D341Med (cell line): ENCODE measurements around the gene ZNF892.
"Not testable (repeated sequence)": the region's sequence is repeated elsewhere in the genome, so short reads cannot be mapped to it uniquely, and the experiment has no call there.

Source experiments
- DNase-seq: peaks from one replicate; pipeline ENCODE4 v3.0.0; 2012; ENCODE audit warnings: low spot score

Gene ZNF892

DNA sequence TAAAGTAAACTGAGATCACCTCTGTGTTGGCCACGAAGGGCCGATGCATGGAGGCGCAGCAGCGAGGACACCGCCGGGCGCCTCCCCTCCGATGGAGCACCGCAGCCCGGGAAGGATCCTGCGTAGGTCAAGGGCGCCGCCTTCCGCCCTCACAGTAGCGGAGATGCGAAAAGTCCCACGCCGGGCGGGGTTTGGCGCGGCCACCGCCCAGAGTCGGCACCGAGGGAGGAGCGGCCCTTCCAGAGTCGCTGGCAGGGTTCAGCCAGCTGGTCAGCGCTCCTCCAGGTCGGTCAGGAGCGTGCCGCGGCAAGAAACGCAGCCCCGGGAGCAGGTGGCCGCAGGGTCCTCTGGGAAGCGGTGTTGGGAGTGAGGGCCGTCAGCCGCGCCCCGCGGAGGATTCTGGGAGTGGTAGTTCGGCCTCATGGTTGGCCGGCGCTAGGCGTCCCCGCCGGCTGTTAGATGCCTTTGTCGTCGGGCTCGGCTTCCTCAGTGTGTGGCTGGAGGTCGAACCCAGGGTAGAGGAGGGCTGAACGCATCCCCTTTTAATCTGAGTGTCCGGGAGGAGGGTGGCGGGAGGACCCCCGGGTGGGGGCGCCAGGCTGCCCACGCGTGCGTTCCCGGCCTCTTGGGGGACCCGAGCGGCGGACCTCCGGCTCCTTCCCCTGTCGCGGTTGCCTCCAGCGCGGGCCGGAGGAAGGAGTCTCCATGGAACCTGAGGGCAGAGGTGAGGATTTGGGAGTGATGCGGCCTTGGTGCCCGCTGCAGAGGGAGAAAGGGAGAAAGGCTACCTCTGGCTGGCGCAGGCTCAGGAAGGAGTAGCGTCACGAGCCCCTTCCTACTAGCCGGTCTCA lies at the start of gene ZNF892:
ZNF892 (plus strand) TSS at position 411 of the 851 bp plus-strand sequence; CDS start at position 706, 295 bp downstream.
- peak; percentile 95 for DNase-seq

- DNase-seq: peak; percentile 26
These were observed 48.9 kb upstream of the ZNF892 start for GRCh38 chr2:95158441-95158840.

DNA sequence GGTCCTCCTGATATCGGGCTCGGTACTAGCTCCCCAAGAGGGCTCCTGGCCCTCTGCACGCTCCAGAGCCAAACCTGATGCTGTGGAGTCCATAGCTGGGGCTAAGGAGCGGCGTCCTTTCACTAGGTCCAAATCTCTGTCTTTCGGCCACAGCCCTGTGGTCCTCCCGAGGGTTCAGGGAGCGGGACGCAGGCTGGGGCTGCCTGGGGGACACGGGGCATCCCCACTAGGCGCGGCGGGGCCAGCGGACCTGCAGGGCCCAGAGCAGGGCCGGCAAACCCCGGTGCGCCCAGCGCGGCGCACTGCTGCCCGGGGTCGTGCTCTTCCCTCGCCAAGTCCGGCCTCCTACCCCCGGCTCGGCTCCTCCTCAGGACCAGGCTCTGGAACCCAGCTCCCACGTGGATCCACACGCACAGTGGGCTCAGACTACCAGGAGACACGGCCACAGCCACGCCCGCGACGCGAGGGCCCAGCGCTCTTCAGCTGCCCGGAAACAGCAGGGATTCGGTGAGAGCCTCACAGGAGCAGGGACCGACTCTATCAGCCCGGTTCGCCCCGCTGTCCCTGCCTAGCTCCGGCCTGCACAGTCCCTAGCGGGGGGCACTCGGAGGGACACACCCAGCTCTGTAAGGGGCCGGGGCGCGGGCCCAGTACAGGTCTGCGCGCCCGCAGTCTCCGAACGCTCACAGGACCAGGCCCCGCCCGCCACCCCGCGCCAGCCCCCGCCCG lies 48.3 kb upstream of the ZNF892 start:
- peak; percentile 75 for DNase-seq

DNA sequence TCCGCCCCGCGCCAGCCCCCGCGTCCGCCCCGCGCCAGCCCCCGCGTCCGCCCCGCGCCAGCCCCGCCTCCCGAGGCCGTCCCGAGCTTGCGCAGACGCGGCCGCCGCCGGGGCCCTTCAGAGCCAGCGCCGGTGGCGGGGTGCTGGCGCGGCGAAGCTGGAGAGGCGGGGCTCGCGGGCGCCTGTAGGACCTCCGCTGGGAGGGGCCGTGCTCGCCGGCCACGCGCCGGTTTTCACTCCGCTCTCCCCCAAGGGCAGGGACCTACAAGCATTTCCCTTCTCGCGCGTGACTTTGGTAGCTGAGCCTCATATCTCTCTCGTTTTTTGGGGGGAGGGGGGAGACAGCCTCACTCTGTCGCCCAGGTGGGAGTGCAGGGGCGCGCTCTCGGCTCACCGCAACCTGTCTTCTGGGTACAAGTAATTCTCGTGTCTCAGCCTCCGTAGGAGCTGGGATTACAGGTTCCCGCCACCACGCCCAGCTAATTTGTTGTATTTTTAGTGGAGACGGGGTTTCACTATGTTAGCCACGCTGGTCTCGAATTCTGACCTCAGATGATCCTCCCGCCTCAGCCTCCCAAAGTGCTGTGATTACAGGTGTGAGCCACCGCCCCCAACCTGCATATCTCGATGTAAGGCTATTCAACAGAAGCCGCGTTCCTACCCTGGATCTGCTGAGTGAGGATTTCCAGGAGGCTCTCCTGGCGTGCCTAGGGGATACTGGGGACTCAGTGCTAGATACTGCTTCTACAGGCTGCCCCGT lies 47.5 kb upstream of the ZNF892 start, which contains the start of gene ZNF514:
ZNF514 (minus strand) TSS at position 159 of the 760 bp plus-strand sequence. CDS start 6,595 bp downstream, outside the sequence.
- DNase-seq: peak; percentile 91

DNA sequence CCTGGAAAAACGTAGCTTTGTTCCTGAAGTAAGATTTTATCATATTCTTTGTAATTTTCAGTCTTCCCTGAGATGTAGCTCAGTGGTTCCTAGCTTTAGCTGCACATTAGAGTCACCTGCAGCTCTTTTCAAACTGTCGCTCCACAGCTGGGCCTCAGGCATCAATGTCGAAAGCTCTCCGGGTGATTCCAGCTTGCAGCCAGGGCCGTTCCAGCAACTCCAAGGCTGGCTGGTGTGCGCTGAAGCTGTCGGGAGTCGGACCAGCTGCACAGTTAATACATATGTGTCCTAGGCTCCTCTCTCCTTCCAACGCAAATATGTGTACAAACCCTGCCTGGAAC lies 42.3 kb upstream of the ZNF892 start:
- DNase-seq: no peak

GRCh38 chr2:95165371-95166064 lies 41.8 kb upstream of the ZNF892 start, which contains the start of gene ZNF2:
ZNF2 (plus strand) TSS chr2:95165809; CDS start chr2:95176227, 10,418 bp downstream.
- DNase-seq: peak; percentile 96

- DNase-seq: no peak
These were observed 41.1 kb upstream of the ZNF892 start for GRCh38 chr2:95166065-95166763.

DNA sequence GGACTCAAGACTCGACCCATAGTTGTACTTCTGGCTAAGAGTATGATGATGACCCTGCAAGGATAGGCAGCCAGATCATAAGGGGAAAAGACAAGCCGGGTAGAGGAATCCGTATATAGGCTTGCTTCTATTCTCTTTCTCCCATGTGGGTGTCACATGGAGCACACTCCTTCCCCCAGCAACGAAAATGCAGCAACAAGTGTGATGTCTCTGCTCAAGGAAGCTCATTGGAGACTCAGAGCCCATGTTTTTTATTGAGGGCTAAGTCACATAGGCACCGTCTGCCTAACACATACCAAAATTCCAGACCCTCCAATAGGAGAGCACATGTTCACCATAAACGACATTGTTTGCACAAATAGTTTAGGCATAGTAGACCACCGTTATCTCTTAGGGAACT lies 35.4 kb upstream of the ZNF892 start:
- DNase-seq: no peak

- no peak for DNase-seq
These were observed 33.2 kb upstream of the ZNF892 start for GRCh38 chr2:95174031-95174542.

DNA sequence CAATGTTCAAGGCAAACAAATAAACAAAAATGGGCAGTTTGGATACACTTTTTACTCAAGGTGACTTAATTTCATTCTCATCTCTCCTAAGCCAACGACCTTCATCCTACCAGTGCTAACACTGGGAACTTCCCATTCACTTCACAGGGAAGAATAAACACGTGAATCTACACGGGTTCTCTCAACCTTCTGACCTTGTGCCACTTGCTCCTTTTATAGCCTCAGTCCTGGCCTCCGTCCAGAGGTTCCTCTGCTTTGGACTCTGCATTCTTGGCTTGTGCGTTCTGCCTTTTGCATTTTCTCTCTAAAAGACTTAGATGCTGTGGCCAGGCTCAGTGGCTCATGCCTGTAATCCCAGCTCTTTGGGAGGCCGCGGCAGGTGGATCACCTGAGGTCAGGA lies 27.9 kb upstream of the ZNF892 start:
- no peak for DNase-seq

GRCh38 chr2:95181774-95182173 lies 25.5 kb upstream of the ZNF892 start:
- no peak for DNase-seq

DNA sequence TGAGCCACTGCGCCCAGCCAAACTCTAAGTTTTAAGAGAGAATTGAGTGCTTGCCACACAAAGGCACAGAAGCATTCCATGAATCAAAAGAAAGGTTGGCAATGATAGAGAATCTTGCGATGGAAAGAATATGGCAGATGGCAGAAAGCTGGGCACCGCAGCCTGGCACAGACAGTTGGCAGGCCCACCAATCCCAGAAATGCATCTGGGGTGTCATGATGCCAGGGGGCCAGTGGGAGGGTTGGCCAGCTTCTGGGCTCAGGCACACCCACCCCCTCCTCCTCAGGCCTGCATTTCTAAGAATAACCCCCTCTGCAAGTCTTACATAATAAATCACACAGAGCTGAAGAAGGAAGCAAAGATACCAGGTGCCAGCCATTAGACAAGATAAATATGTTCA lies 22.1 kb upstream of the ZNF892 start:
- DNase-seq: no peak

DNA sequence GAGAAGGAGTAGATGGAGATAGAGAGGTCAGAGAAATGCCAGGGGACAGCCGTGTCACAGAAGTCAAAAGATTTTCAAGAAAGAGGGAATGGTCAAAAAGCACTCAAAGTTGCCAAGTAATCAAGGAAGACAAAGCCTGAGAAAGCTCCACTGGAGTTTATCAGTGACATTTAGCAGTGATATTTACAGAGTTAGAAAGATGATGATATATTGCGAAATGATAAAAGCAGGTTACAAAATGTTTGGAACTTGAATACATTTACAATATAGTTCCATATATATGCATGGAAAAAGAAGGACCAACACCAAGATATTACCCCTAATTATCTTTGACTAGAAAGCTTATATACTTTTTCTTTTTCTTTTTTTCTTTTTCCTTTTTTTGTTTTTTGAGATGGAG lies 21.3 kb upstream of the ZNF892 start:
- DNase-seq: no peak

DNA sequence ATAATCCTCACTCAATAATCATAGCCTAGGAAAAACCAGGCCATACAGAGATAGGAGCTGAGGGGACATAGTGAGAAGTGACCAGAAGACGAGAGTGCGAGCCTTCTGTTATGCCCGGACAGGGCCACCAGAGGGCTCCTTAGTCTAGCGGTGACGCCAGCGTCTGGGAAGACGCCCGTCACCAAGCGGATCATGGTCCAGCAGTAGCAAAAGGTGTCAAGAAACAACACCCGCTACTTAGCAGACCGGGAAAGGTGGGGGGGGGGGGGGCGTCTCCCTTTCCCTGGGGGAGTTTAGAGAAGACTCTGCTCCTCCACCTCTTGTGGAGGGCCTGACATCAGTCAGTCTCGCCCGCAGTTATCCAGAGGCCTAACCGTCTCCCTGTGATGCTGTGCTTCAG lies 14.4 kb upstream of the ZNF892 start:
- not testable (repeated sequence) for DNase-seq

DNA sequence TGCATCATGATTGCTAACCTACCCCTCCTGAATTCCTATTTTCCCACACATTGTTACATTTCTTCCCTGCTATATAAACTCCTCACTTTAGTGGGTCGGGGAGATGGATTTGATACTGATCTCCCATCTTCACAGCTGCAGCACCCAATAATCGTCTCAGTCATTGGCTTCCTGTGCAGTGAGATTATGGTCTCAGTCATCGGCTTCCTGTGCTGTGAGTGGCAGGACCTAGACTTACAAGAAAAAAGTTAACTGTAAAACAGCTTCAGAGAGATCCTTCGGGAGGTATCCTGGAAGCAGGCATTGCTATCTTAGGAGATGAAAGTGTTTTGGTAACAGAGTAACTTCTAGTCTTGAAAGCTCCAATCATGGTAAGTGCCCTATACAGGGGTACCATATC lies 3.4 kb upstream of the ZNF892 start:
- DNase-seq: no peak

- DNase-seq: no peak
These were observed 2.9 kb upstream of the ZNF892 start for GRCh38 chr2:95204396-95204795.

DNA sequence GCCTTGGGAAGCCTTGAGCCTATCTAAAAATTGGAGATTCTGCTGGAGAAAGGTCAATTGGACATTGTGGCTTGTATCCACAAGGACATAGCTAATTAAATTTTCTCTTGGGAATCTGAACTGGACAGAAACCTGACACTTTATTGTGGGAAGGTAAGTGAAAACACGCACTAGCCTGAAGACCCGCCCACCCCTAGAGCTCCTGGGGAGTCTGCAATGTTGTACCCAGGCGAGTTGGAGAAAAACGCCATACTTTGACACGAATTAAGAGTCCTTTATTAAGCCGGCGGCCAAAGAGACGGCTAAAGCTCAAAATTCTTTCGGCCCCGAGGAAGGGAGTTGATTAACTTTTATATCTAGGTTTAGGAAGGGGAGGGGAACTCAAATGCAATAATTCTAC lies 1.2 kb upstream of the ZNF892 start:
- DNase-seq: no peak

- no peak for DNase-seq
These were observed 785 bp downstream of the ZNF892 start for GRCh38 chr2:95208106-95208505.

- DNase-seq: no peak
These were observed 7.8 kb downstream of the ZNF892 start for GRCh38 chr2:95215018-95215612.

GRCh38 chr2:95220449-95220848 lies 13.1 kb downstream of the ZNF892 start:
- DNase-seq: no peak

DNA sequence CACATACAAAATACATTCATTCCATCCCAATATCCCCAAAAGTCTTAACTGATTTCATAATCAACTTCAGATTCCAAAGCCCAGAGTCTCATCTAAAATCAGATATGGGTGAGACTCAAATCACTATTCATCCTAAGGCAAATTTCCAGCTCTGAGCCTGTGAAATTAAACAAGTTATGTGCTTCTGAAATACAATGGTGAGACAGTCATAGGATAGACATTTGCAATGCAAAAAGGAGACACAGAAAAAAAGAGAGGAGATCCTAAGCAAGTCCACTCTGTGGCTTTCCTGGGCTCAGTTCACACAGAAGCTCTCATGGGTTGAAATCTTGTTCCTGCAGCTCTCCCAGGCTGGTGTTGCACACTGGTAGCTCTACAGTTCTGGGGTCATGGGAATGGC lies 18.3 kb downstream of the ZNF892 start:
- no peak for DNase-seq
